CD4-positive, alpha-beta T cell treated with Interleukin-15 for 4 hours (primary cell): ENCODE measurements around the gene TBX2.
A peak's percentile ranks its signal among the peaks of the same experiment; 100 is the strongest.
"Not testable (repeated sequence)": the region's sequence is repeated elsewhere in the genome, so short reads cannot be mapped to it uniquely, and the experiment has no call there.

Experiments
- DNase-seq: peaks from one replicate; pipeline ENCODE4 v3.0.0-alpha.2; 2020; ENCODE audit warnings: low spot score

TBX2 gene

DNA sequence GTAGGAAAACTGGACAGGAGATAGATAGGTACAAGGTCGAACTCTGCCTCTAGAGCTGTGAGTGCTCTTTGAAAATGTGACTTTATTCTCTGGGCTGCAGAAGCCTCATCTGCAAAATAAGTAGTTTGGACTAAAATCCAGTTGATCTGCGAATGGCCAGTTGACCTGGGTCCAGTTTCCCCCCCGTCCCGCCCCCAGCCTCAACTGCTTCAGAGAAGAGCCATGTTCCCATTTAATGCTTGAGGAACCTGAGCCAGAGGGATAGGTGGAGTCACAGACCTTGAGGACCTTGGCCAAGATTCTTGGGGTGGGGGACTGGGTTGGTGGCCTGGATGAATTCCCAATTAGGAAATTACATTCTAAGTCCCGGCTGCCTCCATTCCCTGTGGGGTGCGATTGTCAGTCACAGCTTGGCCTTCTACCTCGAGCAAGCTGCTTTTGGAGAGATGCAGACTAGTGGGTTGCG, 14.1 kb downstream of the TBX2 start:
- DNase-seq, result no peak

DNA sequence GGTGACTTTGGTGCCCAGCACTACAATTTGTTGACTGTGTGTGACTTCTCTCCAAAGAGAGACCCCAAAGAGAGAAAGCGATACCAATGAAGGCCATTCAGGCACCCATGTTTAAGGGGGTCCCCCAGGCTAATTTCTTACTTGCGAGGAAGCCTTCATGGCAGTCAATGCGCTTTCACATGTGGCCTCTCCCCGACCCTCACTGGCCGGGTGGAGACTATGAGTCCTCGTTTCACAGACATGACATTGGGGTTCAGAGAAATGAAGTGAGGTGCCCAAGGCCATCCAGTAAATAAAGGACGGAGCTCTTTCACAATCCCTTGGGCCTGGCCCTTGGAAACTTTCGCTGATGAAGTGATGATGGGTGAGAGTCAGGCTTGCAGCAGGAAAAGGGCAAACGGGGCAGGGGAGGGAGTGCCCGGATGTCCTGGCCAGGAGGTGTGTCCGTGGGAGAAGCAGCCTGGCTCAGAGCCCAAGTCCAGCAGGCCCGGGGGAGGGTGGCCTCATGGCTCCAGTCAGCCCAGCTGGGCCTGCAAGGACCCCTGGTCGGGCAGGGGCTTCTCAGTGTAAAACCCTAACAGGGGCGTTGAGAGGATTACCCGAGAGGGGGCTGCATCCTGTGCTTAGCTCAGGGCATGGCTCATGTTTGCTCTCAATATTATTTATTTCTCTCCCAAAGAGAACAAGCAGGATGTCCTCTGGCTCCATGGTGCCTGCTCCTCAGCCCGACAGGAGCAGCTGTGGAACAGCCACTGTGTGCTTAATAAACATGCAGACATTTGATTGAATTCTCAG, 14.7 kb downstream of the TBX2 start:
- DNase-seq, result no peak

DNA sequence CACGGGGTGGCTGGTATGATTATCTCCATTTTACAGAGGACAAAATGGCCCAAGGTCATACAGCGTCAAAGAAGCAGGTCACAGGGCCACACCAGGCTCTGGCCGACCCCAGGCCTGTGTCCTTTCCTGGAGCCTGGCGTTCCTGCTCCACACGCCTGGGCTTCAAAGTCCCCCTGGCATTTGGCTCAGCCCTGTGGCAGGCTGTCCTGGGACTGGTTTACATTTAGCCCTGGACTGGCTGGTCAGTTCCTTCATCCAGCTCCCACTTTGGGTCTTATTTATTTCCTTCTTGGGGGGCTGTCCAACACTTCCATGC, 15.3 kb downstream of the TBX2 start:
- no peak for DNase-seq

DNA sequence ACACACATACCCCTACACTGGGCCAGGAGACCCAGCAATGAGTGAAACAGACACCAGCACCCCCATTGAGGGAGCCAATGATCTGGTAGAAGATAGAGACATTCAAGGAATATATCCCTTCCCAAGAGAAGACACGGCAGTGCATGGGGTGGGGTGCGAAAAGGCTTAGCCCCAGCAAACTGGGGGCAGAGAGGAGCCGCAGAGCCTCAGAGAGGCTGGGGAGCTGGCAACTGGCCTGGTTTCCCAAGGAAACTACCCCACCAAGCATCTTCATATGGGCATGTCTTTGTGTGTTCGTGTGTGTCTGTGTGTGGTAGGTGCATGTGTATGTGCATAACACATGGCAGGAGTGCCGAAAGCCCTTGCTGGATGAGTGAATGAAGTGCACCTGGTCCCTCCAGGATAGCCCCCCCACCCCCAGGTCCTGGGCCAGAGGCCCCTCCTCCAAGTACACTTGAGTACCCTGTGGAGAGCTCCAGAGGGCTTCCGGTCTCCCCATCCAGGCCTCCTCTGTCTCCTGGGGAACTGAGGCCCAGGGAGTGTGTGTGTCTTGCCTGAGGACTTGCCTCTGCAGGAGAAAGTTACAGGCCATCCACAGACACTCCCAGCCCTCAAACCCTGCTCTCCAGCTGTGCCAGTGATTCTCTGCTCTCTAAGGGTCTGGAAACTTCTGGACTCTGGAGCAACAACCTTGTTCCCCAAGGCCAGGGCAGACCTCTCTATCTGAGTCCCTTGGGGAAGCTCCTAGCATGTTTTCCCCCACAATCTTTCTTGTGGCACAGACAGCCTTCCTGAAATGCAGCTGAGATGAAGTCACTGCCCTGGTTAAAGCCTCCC, 15.9 kb downstream of the TBX2 start:
- no peak for DNase-seq

DNA sequence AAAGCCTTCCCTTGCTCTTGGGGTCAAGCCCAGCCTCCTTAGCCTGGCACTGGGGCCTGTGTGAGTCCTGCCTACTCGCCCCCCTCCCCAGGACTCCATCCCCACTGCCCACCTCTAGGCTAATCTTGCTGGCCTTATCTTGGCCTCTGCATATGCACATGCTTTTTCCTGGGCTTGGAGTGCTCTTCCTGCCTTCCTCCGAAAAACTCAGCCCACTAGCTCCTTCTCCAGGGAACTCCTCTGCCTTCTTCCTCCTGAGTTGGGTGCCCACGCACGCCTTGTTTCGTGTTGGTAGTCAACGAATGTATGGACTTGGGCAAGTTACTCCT, 16.5 kb downstream of the TBX2 start:
- no peak for DNase-seq

DNA sequence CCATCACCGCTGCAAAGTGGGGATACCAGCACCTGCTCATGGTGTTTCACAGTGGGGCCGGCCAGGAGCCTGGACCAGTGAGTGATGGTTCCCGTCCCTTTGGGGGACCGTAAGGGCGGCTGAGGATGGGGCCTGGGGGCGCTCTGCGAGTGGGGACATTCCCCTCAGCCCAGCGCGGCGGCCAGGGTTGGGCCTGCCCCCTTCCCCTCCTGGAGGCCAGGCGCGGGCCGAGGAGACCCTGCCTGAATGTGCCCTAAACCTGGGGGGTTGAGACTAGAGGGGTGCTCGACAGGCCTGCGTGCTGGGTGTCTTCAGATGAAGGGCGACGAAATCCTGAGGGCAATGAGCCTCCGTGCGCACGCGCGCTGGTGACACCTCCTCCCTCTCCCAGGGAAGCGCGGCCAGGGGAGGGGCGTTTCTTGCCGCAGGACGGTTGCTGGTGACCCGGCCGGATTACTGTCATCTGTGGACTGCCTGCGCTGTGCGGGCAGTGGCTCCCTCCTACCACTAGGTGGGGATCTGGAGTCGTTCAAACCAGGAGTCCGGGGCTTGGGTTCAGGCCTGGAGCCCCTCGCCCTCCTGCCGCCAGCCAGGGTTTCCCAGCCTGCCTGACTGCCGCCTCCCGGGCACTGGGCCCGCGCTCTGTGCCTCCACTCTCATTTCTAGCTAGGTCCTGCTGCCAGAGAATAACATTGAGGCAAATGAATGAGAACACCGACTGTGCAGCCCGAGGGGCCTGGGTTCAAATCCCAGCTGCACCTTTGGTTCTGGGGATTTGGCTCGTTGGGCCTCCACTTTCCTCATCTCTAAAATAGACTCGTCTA, 17.1 kb downstream of the TBX2 start:
- peak; percentile 54 for DNase-seq

DNA sequence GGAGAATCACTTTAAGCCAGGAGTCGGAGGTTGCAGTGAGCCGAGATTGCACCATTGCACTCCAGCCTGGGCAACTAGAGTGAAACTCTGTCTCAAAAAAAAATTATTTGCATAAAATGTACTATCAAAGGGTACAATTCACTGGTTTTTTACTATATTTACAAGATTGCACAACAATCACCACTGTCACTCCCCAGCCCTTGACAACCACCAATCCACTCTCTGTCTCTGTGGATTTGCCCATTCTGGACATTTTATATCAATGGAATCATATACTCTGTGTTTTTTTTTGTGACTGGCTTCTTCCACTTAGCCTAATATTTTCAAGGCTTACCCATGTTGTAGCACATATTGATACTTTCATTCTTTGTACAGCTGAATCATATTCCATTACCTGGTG, 18.8 kb downstream of the TBX2 start:
- no peak for DNase-seq

DNA sequence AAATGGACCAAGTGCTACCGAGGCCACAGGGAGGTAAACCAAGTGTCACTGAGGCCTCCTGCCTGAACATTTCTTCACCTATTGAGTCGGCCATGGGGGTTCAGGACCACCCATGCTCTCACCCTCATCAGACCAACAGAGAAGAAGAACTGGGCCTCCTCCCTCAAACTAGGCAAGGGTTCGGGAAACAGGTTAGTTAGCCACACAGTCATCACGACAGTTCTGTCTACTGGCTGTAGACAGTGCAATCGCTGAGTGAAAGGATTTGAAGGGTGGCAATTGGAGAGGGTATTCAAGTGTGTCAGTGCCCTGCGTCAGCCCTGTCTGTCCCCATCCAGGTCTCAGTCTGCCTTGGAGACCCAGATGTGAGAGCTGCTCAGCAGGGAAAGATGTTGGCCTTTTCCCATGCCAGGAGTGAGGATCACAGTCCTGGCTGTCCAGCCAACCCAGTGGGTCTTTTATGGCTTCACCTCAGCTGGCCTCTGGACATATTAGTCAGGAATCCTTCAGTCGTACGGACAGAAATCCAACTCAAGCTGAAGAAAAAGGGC, 19.9 kb downstream of the TBX2 start:
- no peak for DNase-seq

DNA sequence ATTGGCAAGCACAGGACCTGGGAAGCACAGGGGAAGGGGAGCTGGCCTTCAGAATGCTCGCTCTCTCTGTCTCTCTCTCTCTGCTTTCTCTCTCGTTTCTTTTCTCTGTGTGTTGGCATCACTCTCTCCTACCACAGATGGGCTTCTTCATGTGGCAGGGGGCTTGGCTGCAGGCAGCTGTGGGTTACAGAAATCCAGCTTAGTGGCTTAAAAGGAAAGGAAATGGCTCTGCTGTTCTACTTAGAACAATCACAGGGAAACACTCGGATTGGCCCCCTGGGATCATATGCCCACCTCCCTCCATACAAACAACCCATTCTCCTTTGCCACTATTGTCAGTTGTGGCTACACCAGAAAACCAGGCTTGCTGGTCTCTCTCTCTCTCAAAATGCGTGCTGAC, 20.4 kb downstream of the TBX2 start:
- DNase-seq, result no peak

DNA sequence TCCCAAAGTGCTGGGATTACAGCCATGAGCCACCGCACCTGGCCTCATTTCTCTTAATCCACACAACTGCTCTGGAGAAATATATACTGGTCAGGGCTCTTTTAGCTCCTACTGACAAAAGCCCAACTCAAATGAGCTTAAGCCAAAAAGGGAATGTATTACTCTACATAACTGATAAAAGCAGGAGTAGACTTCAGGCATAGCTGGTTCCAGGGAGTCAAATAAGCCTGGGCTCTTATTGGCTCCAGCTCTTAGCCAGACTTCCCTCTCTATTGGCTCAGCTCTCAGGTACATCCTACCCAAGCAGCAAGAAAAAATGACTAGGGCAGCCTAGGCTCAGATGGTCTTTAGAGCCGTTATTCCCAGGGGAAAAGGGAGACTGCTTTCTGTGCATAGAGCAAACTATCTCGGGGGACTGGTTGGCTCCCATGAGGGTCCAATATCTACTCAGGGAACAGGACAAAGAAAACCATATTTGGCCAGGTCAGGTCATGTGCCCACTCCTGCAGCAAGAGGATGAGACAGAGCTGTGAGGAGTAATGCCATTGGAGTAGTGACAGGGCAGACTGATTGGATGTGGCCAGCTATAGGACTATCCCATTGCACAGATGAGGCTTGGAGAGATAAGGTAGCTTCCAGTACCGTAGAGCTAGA, 21.2 kb downstream of the TBX2 start:
- no peak for DNase-seq

DNA sequence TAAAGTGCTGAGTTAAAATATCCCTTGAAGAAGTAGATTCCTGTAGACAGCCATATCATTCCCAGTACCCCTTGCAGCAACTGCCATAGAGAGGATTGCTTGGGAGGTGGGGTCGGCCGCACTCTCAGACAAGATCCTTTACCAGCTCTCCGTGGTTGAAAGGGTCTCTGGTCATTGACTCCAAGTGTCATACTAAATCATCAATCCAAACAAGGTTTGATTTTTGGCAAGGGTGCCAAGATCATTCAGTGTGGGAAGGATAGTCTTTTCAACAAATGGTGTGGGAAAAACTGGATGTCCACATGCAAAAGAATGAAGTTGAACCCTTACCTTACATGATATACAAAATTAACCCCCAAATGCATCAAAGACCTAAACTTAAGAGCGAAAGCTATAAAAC, 21.8 kb downstream of the TBX2 start:
- no peak for DNase-seq

DNA sequence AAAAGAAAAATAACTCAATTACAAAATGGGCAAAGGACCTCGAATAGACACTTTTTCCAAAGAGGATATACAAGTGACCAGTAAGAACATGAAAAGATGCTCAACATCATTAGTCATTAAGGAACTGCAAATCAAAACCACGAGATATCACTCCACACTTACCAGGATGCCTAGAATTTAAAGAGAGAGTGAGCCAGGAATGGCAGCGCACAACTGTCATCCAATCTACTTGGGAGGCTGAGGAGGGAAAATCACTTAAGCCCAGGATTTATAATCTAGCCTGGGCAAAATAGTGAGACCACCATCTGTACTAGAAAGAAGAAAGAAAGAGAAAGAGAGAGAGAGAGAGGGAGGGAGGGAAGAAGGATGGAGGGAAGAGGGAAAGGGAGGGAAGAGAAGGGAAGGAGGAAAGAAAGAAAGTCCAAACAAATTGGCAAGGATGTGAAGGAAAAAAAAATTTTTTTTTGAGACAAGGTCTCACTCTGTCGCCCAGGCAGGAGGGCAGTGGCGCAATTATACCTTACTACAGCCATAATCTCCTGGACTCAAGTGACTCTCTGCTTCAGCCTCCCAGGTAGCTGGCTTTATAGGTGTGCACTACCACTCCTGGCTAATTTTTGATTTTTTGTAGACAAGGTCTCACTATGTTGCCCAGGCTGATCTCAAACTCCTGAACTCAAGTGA, 22.6 kb downstream of the TBX2 start:
- DNase-seq, result no peak

DNA sequence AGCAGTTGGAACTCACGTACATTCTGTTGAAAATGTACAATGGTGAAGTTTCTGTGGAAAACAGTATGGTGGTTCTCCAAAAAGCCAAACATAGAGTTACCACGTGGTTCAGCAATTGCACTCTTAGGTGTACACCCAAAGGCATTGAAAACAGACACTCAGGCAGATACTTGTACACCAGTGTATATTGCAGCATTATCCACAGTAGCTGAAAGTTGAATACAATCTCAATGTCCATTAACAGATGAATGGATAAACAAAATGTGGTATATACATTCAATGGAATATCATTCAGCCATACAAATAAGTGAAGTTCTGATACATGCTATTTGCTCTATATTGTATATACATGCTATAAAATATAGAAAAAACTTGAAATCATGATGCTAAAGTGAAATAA, 23.2 kb downstream of the TBX2 start:
- DNase-seq, result no peak

DNA sequence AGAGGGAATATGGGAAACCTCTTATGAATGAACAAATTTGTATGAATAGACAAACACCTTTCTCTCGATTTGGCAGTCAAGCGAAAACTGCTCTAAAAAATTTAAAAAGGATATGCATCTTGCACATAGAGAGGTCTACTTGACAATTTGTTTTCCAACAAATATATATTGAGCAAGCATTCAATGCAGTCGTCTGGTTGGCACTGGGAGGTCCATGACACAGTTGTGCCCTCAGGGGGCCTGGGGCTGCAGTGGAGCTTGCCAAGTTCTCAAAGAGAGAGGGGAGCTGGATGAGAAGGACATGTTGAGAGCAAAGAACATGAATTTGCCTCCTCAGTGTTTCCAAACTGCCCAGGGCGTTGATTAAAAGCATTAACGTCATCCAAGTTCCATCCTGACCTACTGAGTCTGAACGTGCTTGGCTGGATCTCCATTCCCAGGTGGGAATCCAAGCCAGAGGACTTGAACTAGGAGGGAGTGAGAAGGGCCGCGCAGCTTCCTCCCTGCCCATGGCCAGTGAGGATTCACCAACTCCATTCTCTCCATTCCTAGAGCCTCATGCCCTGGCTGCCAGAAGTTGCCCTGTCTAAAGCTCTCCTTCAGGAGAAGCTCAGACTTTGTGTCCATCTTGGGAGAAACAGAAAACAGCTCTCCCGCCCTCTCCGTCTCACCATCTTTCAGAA, 24.5 kb downstream of the TBX2 start:
- no peak for DNase-seq

DNA sequence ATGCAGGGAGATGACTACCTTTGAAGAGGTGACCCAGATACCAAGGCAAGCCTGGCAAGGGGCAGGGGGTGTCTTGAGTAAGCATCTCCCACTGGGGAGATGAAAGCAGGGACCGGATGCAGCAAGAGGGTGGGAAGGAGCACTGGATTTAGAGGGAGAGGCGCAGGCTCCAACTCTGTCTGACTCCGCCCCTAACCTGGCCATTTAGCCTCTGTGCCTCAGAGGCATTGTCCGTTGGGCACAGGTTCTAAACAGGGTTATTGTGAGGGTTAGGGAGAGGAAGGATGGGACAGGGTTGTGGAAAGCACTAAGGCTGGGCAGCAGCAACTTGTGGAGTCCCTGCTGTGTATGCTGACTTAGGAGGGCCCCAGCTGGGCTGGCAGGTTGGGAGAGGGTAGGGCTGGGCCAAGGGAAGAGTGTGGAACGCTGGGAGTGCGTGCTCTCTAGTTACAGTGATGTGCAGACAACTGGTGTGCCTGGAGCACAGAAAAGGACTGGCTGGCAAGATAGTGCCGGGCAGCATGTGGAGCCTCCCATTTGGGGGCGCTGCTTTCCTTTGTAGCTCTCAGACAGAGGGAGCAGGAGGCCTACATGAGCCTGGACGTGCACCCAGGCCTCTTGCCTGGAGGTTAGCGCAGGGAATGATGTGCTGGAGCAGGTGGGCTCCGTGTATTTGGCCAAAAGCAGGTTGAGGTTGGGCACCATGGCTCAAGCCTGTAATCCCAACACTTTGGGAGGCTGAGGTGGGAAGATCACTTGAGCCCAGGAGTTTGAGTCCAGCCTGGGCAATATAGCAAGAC, 26.2 kb downstream of the TBX2 start:
- DNase-seq, result no peak

DNA sequence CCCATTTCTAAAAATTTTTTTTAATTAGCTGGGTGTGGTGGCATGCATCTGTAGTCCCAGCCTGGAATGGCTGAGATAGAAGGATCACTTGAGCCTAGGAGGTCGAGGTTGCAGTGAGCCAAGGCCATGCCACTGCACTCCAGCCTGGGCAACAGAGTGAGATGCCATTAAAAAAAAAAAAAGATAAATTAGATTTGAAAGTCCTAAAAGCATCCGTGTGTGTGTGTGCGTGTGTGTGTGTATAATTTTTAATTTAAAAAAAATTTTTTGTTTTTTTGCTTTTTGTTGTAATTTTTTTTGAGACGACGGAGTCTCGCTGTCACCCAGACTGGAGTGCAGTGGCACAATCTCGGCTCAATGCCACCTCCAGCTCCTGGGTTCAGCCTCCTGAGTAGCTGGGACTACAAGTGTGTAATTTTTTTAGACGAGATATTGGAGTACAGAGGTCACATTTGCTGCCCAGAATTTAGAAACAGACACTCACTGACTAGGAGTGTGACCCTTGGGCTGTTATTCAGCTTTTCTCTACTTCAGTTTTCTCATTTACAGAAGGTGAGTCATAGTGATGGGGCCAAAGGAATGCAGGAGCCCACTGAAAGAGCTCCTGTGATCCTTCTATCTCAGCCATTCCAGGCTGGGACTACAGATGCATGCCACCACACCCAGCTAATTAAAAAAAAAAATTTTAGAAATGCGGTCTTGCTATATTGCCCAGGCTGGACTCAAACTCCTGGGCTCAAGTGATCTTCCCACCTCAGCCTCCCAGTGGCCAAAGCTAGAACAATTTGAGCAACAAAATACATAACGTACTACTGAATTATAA, 27.1 kb downstream of the TBX2 start:
- DNase-seq, result no peak

DNA sequence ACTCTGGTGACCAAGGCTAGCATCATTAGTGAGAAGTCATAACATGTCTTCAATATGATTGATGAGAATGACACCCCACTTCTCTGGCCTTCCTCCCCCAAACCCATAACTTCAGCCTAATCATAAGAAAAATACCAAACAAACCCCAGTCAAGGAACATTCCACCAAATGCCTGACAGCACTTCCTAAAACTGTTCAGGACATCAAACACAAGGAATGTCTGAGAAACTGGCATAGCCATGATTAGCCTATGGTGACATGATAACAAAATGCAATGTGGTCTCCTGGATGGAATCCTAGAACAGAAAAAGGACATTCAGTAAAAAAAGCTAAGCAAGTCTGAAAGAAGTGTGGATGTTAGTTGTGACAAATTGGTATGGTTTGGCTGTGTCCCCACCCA, 27.9 kb downstream of the TBX2 start:
- DNase-seq, result no peak

DNA sequence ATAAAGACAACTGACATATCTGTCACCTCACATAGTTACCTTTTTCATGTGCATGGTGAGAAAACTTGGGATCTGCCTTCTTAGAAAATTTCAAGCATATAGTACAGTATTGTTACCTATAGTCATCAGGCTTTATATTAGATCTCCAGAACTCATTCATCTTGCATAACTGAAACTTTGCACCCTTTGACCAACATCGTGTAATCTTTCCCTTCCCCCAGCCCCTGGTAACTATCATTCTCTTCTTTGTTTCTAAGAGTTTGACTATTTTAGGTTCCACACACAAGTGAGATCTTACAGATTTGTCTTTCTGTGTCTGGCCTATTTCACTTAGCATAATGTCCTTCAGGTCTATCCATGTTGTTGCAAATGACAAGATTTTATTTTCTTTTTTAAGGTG, 29.6 kb downstream of the TBX2 start:
- DNase-seq, result no peak

DNA sequence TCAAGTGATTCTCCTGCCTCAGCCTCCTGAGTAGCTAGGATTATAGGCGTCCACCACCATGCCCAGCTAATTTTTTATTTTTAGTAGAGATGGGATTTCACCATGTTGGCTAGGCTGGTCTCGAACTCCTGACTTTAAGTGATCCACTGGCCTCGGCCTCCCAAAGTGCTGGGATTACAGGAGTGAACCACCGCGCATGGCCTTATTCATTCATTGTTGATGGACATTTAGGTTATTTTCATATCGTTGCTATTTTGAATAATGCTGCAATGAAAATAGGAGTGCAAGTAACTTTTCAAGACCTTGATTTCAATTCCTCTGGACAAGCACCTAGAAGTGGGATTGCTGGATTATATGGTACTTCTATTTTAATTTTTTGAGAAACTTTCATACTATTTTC, 30.2 kb downstream of the TBX2 start:
- DNase-seq, result not testable (repeated sequence)
